PC-3 (cell line): ENCODE results near the gene CTNNA2. TPM values are rescaled to one million over a fixed set of nuclear protein-coding genes. Genes with fewer than 3 reads are reported as not detected.

Experiments
- ATAC-seq: fragments of 200-7000 bp; cut with Tn5 transposase; 2 replicates; pipeline ENCODE4 v1.9.1; 2020; ENCODE audit warnings: mild to moderate bottlenecking, moderate library complexity
- BruUV-seq: library from RNA; stranded (reverse); fragments of 400-500 nt; replicated peaks from 2 replicates; lab custom pipeline; 2021; lab: Mats Ljungman, UMichigan
- CTCF ChIA-PET: fragments of 300-600 bp; sonication (Branson Sonifier 250); formaldehyde crosslinking; loops from one replicate; lab custom pipeline; 2022; ENCODE audit warnings: antibody characterized with exemption; lab: Charles Lee
- POLR2A ChIA-PET: fragments of 300-600 bp; sonication (Branson Sonifier 250); formaldehyde crosslinking; loops from one replicate; lab custom pipeline; 2022; ENCODE audit warnings: antibody characterized with exemption; ENCODE audit not compliant: unreplicated experiment; lab: Charles Lee
- DNase-seq: peaks from one replicate; pipeline ENCODE4 v3.0.0-alpha.2; 2015
- H2AFZ ChIP-seq: fragments of 300-600 bp; sonication (generic); 2 replicates; pipeline ENCODE4 v1.6.0; 2016; ENCODE audit warnings: antibody characterized with exemption, low read length
- H3F3A ChIP-seq: fragments of 300-600 bp; sonication (generic); one replicate; pipeline ENCODE4 v1.6.0; 2017; ENCODE audit warnings: antibody characterized with exemption, low read length, control low read depth, mild to moderate bottlenecking; ENCODE audit not compliant: unreplicated experiment
- H3K27ac ChIP-seq: fragments of 300-600 bp; sonication (generic); 2 replicates; pipeline ENCODE4 v1.5.1; 2016; ENCODE audit warnings: mild to moderate bottlenecking, low read length
- H3K27me3 ChIP-seq: fragments of 300-600 bp; sonication (generic); 2 replicates; pipeline ENCODE4 v1.6.1; 2016; ENCODE audit warnings: low read length, mixed read lengths
- H3K36me3 ChIP-seq: fragments of 300-600 bp; sonication (generic); 2 replicates; pipeline ENCODE4 v1.6.1; 2016; ENCODE audit warnings: low read depth, mixed run types, low read length, mixed read lengths
- H3K4me1 ChIP-seq: fragments of 300-600 bp; sonication (generic); 2 replicates; pipeline ENCODE4 v1.5.1; 2016; ENCODE audit warnings: low read length; ENCODE audit not compliant: insufficient read depth
- H3K4me2 ChIP-seq: fragments of 300-600 bp; sonication (generic); 2 replicates; pipeline ENCODE4 v1.6.0; 2016; ENCODE audit warnings: low read length
- H3K4me3 ChIP-seq: fragments of 300-600 bp; sonication (generic); 2 replicates; pipeline ENCODE4 v1.5.1; 2016; ENCODE audit warnings: mild to moderate bottlenecking, low read length, mixed read lengths
- H3K79me2 ChIP-seq: fragments of 300-600 bp; sonication (generic); 2 replicates; pipeline ENCODE4 v1.6.1; 2017; ENCODE audit warnings: low read length, mixed read lengths
- H3K9ac ChIP-seq: fragments of 300-600 bp; sonication (generic); 2 replicates; pipeline ENCODE4 v1.6.0; 2016; ENCODE audit warnings: mild to moderate bottlenecking, low read length
- H3K9me2 ChIP-seq: fragments of 300-600 bp; sonication (generic); replicated peaks from 2 replicates; pipeline ENCODE4 v1.6.1; 2016; ENCODE audit warnings: mixed run types, low read length, mixed read lengths
- H3K9me3 ChIP-seq: fragments of 300-600 bp; sonication (generic); 2 replicates; pipeline ENCODE4 v1.6.1; 2016; ENCODE audit warnings: low read length, mixed read lengths
- H4K20me1 ChIP-seq: fragments of 300-600 bp; sonication (generic); 2 replicates; pipeline ENCODE4 v1.6.1; 2016; ENCODE audit warnings: low read length, mixed read lengths
- CTCF ChIP-seq: fragments of 300-600 bp; sonication (generic); conservative IDR thresholded peaks from 2 replicates; pipeline ENCODE4 v1.5.1; 2017; ENCODE audit warnings: antibody characterized with exemption, low read depth, mild to moderate bottlenecking, low read length
- EZH2 ChIP-seq: fragments of 300-600 bp; sonication (generic); IDR thresholded peaks from one replicate; pipeline ENCODE4 v1.6.1; 2017; ENCODE audit warnings: antibody characterized with exemption, mild to moderate bottlenecking, low read length; ENCODE audit not compliant: unreplicated experiment
- EZH2phosphoT487 ChIP-seq: fragments of 300-600 bp; sonication (generic); IDR thresholded peaks from 2 replicates; pipeline ENCODE4 v1.6.1; 2018; ENCODE audit warnings: mild to moderate bottlenecking, antibody characterized with exemption, low read length, borderline replicate concordance
- intact Hi-C: fragments of 100-400 bp; cut with micrococcal nuclease; formaldehyde crosslinking; loops from 2 replicates; pipeline ENCODE4 v1.9.0; 2023
- total RNA-seq: library from RNA; depleted of rRNA; stranded (reverse); fragments of >200 nt; gene quantifications from 2 replicates; pipeline ENCODE4 v1.2.3, GENCODE V29; 2014

The CTNNA2 gene
- total RNA-seq, 1 experiment from 2014 or later = not detected

GRCh38 chr2:79887747-79888374 is 375.0 kb downstream of the CTNNA2 start:
- Histone ChIP-seq H3K4me3 (no peak overlapping the region), H3K4me2 (no peak overlapping the region), H3K27ac (no peak overlapping the region), H3K9ac (no peak overlapping the region), H3K9me3 (no peaks in the 10 kb centered on the region), H4K20me1 (no peaks in the 10 kb centered on the region), H2AFZ (no peak overlapping the region), H3K27me3 (no peaks in the 10 kb centered on the region; the same call in 1 of the 2 replicates), H3K4me1 (no peaks in the 10 kb centered on the region), H3F3A (no peaks in the 10 kb centered on the region), H3K79me2 (no peaks in the 10 kb centered on the region), H3K9me2 (no peaks in the 10 kb centered on the region), H3K36me3 (no peaks in the 10 kb centered on the region)
- ChIA-PET CTCF (interaction anchor here (0.6 kb wide), 1 partner anchor 770 kb away, joined by 3 read pairs; no protein-coding TSS in a partner anchor), POLR2A (no interaction called here)
- BruUV-seq = no TSS peak
- ATAC-seq (peak; percentile 67), DNase-seq (peak; percentile 73)
- intact Hi-C loops = loop anchor here (5.0 kb wide), 1 partner anchor 896 kb away; no protein-coding TSS in a partner anchor
- TF ChIP-seq CTCF = peak; percentile 83
- TF ChIP-seq EZH2phosphoT487 = no peak

GRCh38 chr2:79892123-79892522 is 379.3 kb downstream of the CTNNA2 start:
- intact Hi-C loops = no loop called here
- no peak for ATAC-seq

More at GRCh38 chr2:79892123-79892522, 379.3 kb downstream of the CTNNA2 start:
- CTCF ChIA-PET = no interaction called here
- no peaks in the 10 kb centered on the region for H4K20me1 ChIP-seq
- H3K79me2 ChIP-seq = no peaks in the 10 kb centered on the region
- no peaks in the 10 kb centered on the region; the same call in 1 of the 2 replicates for H3K27me3 ChIP-seq
- no peak overlapping the region for H3K4me3 ChIP-seq
- H3K4me1 ChIP-seq = no peaks in the 10 kb centered on the region
- no peaks in the 10 kb centered on the region for H3K36me3 ChIP-seq
- no peaks in the 10 kb centered on the region for H3F3A ChIP-seq
- no peak for DNase-seq
- TF ChIP-seq CTCF (no peak), EZH2 (no peak), EZH2phosphoT487 (no peak)
- H3K9ac ChIP-seq = no peak overlapping the region
- POLR2A ChIA-PET = no interaction called here
- no peak overlapping the region for H2AFZ ChIP-seq
- no peak overlapping the region for H3K27ac ChIP-seq
- H3K9me3 ChIP-seq = no peaks in the 10 kb centered on the region
- H3K9me2 ChIP-seq = no peaks in the 10 kb centered on the region
- BruUV-seq = no TSS peak
- H3K4me2 ChIP-seq = no peak overlapping the region
